CD4-positive, CD25-positive, alpha-beta regulatory T cell (primary cell): ENCODE measurements around the gene USP38. TPM values are rescaled to one million over a fixed set of nuclear protein-coding genes. Genes with fewer than 3 reads are reported as not detected.
"Not testable (repeated sequence)": the region's sequence is repeated elsewhere in the genome, so short reads cannot be mapped to it uniquely, and the experiment has no call there.

ENCODE experiments used
- ATAC-seq, 2 donors: fragments of 150-1000 bp; cut with Tn5 transposase; one replicate each; pipeline ENCODE4 v1.10.0; 2021; ENCODE audit warnings: low read depth in 2 of 2, moderate number of reproducible peaks in 2 of 2, moderate library complexity in 1 of 2
- DNase-seq, 3 donors: peaks; one replicate each; pipeline versions ENCODE4 v3.0.0 to v3.0.0-alpha.2; 2012 to 2022; ENCODE audit warnings: mixed read lengths in 1 of 3
- H3K27ac ChIP-seq: one replicate; pipeline ENCODE4 v1.7.0; 2013; ENCODE audit warnings: mild to moderate bottlenecking, low read length; ENCODE audit not compliant: insufficient read depth, poor library complexity, severe bottlenecking
- H3K27me3 ChIP-seq: one replicate; pipeline ENCODE4 v1.7.0; 2013; ENCODE audit warnings: low read length; ENCODE audit not compliant: control insufficient read depth, insufficient read depth
- H3K36me3 ChIP-seq: one replicate; pipeline ENCODE4 v1.7.0; 2013; ENCODE audit warnings: mild to moderate bottlenecking, low read length, moderate library complexity; ENCODE audit not compliant: control insufficient read depth, insufficient read depth
- H3K4me1 ChIP-seq: 2 replicates; pipeline ENCODE4 v1.7.0; 2013; ENCODE audit warnings: mild to moderate bottlenecking, low read length; ENCODE audit not compliant: insufficient read depth, control insufficient read depth, poor library complexity, severe bottlenecking
- H3K4me3 ChIP-seq: one replicate; pipeline ENCODE4 v1.7.0; 2013; ENCODE audit warnings: low read depth, mild to moderate bottlenecking, low read length, moderate library complexity
- H3K9me3 ChIP-seq, 2 experiments: 1 replicate in 1 of 2; 2 replicates in 1 of 2; pipeline ENCODE4 v1.7.0; 2013; ENCODE audit warnings: low read length in 2 of 2, mild to moderate bottlenecking in 1 of 2, moderate library complexity in 1 of 2; ENCODE audit not compliant: control insufficient read depth in 2 of 2
- H3K27ac Mint-ChIP-seq, 3 donors: one replicate each; pipeline ENCODE4 v1.8.0; 2020 to 2022; ENCODE audit warnings: mild to moderate bottlenecking in 3 of 3, mixed read lengths in 3 of 3, moderate library complexity in 2 of 3
- H3K27me3 Mint-ChIP-seq: one replicate; pipeline ENCODE4 v1.8.0; 2022; ENCODE audit warnings: mild to moderate bottlenecking, mixed read lengths
- H3K36me3 Mint-ChIP-seq: one replicate; pipeline ENCODE4 v1.8.0; 2020; ENCODE audit warnings: mixed read lengths
- H3K4me1 Mint-ChIP-seq, 4 donors: one replicate each; pipeline ENCODE4 v1.8.0; 2020 to 2022; ENCODE audit warnings: mixed read lengths in 4 of 4, mild to moderate bottlenecking in 1 of 4
- H3K4me3 Mint-ChIP-seq, 4 donors: one replicate each; pipeline ENCODE4 v1.8.0; 2020 to 2022; ENCODE audit warnings: mild to moderate bottlenecking in 4 of 4, mixed read lengths in 4 of 4, moderate library complexity in 3 of 4
- H3K9me3 Mint-ChIP-seq, 7 donors: one replicate each; pipeline ENCODE4 v1.8.0; 2020 to 2022; ENCODE audit warnings: mixed read lengths in 7 of 7, mild to moderate bottlenecking in 3 of 7, moderate library complexity in 2 of 7
- polyA plus RNA-seq, 4 donors: library from polyadenylated mRNA; unstranded; fragments of 300-500 nt; fragmentation: Illumina TruSeq; gene quantifications; one replicate each; pipeline ENCODE4 v1.2.3, GENCODE V29; 2021
- total RNA-seq: library from RNA; stranded (reverse); gene quantifications from one replicate; pipeline ENCODE4 v1.2.3, GENCODE V29; 2022

USP38 gene
- total and polyA plus RNA-seq, 5 donors from 2014 or later = 21.0 to 39.1 (median 25.8) TPM

GRCh38 chr4:143253166-143253565, 68.4 kb downstream of the USP38 start:
- peaks cover 0 to 1% (median 0%) of the 10 kb centered on the region in 7 donors for H3K9me3 Mint-ChIP-seq
- H3K27ac Mint-ChIP-seq = no peak overlapping the region
- DNase-seq = no peak
- H3K4me1 ChIP-seq = no peaks in the 10 kb centered on the region
- H3K27ac ChIP-seq = no peak overlapping the region
- ATAC-seq = no peak
- H3K4me1 Mint-ChIP-seq = no peaks in the 10 kb centered on the region
- no peaks in the 10 kb centered on the region for H3K27me3 ChIP-seq
- peaks cover 10% of the 10 kb centered on the region for H3K27me3 Mint-ChIP-seq
- H3K36me3 ChIP-seq = no peaks in the 10 kb centered on the region
- H3K9me3 ChIP-seq = no peaks in the 10 kb centered on the region
- H3K4me3 Mint-ChIP-seq = no peak overlapping the region
- no peak overlapping the region for H3K4me3 ChIP-seq
- no peaks in the 10 kb centered on the region for H3K36me3 Mint-ChIP-seq

- H3K9me3 Mint-ChIP-seq = peaks cover 0 to 2% (median 0%) of the 10 kb centered on the region in 7 donors
- peaks cover 10% of the 10 kb centered on the region for H3K27me3 Mint-ChIP-seq
- Histone ChIP-seq H3K27ac (no peak overlapping the region), H3K9me3 (no peaks in the 10 kb centered on the region), H3K4me3 (no peak overlapping the region), H3K27me3 (no peaks in the 10 kb centered on the region), H3K36me3 (no peaks in the 10 kb centered on the region), H3K4me1 (no peaks in the 10 kb centered on the region)
- ATAC-seq (no peak), DNase-seq (no peak)
- no peaks in the 10 kb centered on the region for H3K4me1 Mint-ChIP-seq
- no peak overlapping the region for H3K27ac Mint-ChIP-seq
- no peaks in the 10 kb centered on the region for H3K36me3 Mint-ChIP-seq
- H3K4me3 Mint-ChIP-seq = no peak overlapping the region
Measured at GRCh38 chr4:143254491-143255226, 69.9 kb downstream of the USP38 start.

GRCh38 chr4:143256456-143256855, 71.7 kb downstream of the USP38 start:
- H3K4me3 ChIP-seq = no peak overlapping the region
- no peaks in the 10 kb centered on the region for H3K27me3 ChIP-seq
- no peak overlapping the region for H3K27ac ChIP-seq
- H3K36me3 ChIP-seq = no peaks in the 10 kb centered on the region
- Mint-ChIP-seq H3K4me1 (no peaks in the 10 kb centered on the region), H3K27ac (no peak overlapping the region), H3K27me3 (peaks cover 10% of the 10 kb centered on the region), H3K4me3 (no peak overlapping the region), H3K36me3 (no peaks in the 10 kb centered on the region), H3K9me3 (peaks cover 0 to 5% (median 0%) of the 10 kb centered on the region in 7 donors)
- DNase-seq (no peak), ATAC-seq (no peak)
- H3K9me3 ChIP-seq = no peaks in the 10 kb centered on the region
- no peaks in the 10 kb centered on the region for H3K4me1 ChIP-seq

DNA sequence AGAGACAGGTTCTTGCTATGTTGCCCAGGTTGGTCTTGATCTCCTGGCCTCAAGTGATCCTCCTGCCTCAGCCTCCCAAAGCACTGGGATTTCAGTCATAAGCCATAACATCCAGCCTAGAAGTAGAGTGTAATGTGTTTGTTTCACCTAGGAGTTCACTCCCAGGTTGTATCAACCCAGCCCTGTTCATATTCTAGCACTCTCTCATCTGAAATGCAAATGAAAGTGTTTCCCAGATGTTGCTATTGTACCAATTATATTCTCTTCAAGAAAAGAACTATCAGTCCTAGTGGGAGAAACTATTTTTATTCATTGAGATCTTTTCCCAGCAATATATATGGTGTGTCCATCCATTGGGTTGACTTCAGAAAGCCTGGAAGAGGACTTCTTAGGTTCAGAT, 72.6 kb downstream of the USP38 start:
- H3K4me3 Mint-ChIP-seq = no peak overlapping the region
- peaks cover 0 to 5% (median 0%) of the 10 kb centered on the region in 7 donors for H3K9me3 Mint-ChIP-seq
- H3K27me3 Mint-ChIP-seq = peaks cover 10% of the 10 kb centered on the region
- Histone ChIP-seq H3K4me3 (no peak overlapping the region), H3K27me3 (no peaks in the 10 kb centered on the region), H3K9me3 (no peaks in the 10 kb centered on the region), H3K4me1 (no peaks in the 10 kb centered on the region), H3K27ac (no peak overlapping the region), H3K36me3 (no peaks in the 10 kb centered on the region)
- ATAC-seq = no peak
- H3K27ac Mint-ChIP-seq = no peak overlapping the region
- no peak for DNase-seq
- no peaks in the 10 kb centered on the region for H3K36me3 Mint-ChIP-seq
- no peaks in the 10 kb centered on the region for H3K4me1 Mint-ChIP-seq

DNA sequence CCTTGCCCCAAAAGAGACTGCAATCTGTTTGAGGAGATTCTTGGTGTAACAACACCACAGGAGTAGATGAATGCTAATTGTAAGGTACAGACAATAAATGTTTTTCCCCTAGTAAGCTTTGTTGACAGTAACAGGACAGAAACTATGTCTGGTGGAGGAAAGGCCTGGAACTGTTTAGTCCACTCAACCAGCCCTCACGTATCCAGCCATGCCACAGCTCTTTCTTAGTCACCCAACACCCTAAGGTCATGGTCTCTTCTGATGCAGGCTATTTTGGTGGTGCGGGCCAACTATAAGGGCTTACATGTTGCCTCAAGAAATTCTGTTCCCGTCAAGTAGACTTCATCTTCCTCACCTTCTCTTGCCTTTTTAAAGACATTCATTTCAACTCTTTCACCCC, 76.0 kb downstream of the USP38 start:
- no peak for DNase-seq

DNA sequence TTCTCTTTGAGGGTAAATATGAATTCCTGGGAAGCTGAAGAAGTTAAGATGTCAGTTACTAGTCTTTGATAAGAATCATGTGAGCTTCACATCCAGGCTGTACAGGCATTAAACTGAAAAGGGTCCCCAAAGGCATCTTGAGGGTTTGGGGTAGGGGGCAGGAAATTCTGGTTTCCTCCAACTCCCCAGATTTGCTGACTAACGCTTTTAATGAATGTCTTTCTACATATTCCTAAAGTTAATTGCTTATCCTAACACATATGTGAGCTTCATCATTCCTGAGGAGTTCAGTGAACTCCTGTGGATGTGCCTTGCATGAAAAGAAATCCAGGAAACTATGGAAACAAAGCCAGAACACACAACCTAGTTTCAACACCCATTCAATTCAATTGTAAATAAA, 78.1 kb downstream of the USP38 start:
- peaks cover 0 to 4% of the 10 kb centered on the region in 2 experiments for H3K9me3 ChIP-seq
- H3K4me3 Mint-ChIP-seq = no peak overlapping the region
- H3K27ac ChIP-seq = no peak overlapping the region
- no peaks in the 10 kb centered on the region for H3K4me1 Mint-ChIP-seq
- no peak overlapping the region for H3K4me3 ChIP-seq
- H3K27me3 Mint-ChIP-seq = peaks cover 2% of the 10 kb centered on the region
- H3K36me3 Mint-ChIP-seq = no peaks in the 10 kb centered on the region
- no peaks in the 10 kb centered on the region for H3K36me3 ChIP-seq
- H3K4me1 ChIP-seq = no peaks in the 10 kb centered on the region
- H3K27ac Mint-ChIP-seq = no peak overlapping the region
- H3K9me3 Mint-ChIP-seq = peaks cover 0 to 14% (median 8%) of the 10 kb centered on the region in 7 donors
- DNase-seq (no peak), ATAC-seq (no peak)
- no peaks in the 10 kb centered on the region for H3K27me3 ChIP-seq

More for the DNA sequence above, 76.0 kb downstream of the USP38 start:
- peaks cover 0 to 9% (median 0%) of the 10 kb centered on the region in 7 donors for H3K9me3 Mint-ChIP-seq
- Histone ChIP-seq H3K4me3 (no peak overlapping the region), H3K27ac (no peak overlapping the region), H3K36me3 (no peaks in the 10 kb centered on the region), H3K27me3 (no peaks in the 10 kb centered on the region), H3K4me1 (no peaks in the 10 kb centered on the region), H3K9me3 (no peaks in the 10 kb centered on the region)
- no peaks in the 10 kb centered on the region for H3K36me3 Mint-ChIP-seq
- H3K4me1 Mint-ChIP-seq = no peaks in the 10 kb centered on the region
- H3K4me3 Mint-ChIP-seq = no peak overlapping the region
- ATAC-seq = no peak
- no peak overlapping the region for H3K27ac Mint-ChIP-seq
- peaks cover 4% of the 10 kb centered on the region for H3K27me3 Mint-ChIP-seq

GRCh38 chr4:143267690-143268089, 83.0 kb downstream of the USP38 start:
- H3K36me3 ChIP-seq, DNase-seq, H3K27ac Mint-ChIP-seq, H3K4me3 ChIP-seq, H3K27ac ChIP-seq, H3K27me3 Mint-ChIP-seq, H3K36me3 Mint-ChIP-seq, H3K4me1 Mint-ChIP-seq, ATAC-seq, H3K4me1 ChIP-seq, H3K27me3 ChIP-seq, H3K4me3 Mint-ChIP-seq: not testable (repeated sequence)
- H3K9me3 Mint-ChIP-seq = peaks cover 0 to 23% (median 13%) of the 10 kb centered on the region in 7 donors
- H3K9me3 ChIP-seq = peaks cover 0 to 11% of the 10 kb centered on the region in 2 experiments

GRCh38 chr4:143270256-143270838, 85.6 kb downstream of the USP38 start:
- H3K27ac ChIP-seq = no peak overlapping the region
- H3K9me3 ChIP-seq = peaks cover 0 to 11% of the 10 kb centered on the region in 2 experiments
- H3K27me3 ChIP-seq = no peaks in the 10 kb centered on the region
- ATAC-seq (no peak), DNase-seq (no peak)
- no peaks in the 10 kb centered on the region for H3K36me3 ChIP-seq
- Mint-ChIP-seq H3K27me3 (no peaks in the 10 kb centered on the region), H3K4me1 (no peaks in the 10 kb centered on the region), H3K4me3 (no peak overlapping the region), H3K27ac (no peak overlapping the region), H3K36me3 (no peaks in the 10 kb centered on the region), H3K9me3 (peaks cover 0 to 23% (median 7%) of the 10 kb centered on the region in 7 donors)
- no peaks in the 10 kb centered on the region for H3K4me1 ChIP-seq
- no peak overlapping the region for H3K4me3 ChIP-seq
